Posterior cingulate gyrus (tissue), 11 donors: Measurements from ENCODE around the gene PIK3CB.
A peak's percentile ranks its signal among the peaks of the same experiment; 100 is the strongest.
"Not testable (repeated sequence)": the region's sequence is repeated elsewhere in the genome, so short reads cannot be mapped to it uniquely, and the experiment has no call there.

Experiments used
- DNase-seq, 10 donors: peaks; one replicate each; pipeline versions ENCODE4 v3.0.0 to v3.0.0-alpha.2; 2020 to 2021; ENCODE audit warnings: mixed read lengths in 3 of 10
- intact Hi-C: fragments of 100-400 bp; cut with DNase I; formaldehyde crosslinking; loops from one replicate; pipeline ENCODE4 v1.15.1; 2023

The PIK3CB gene

GRCh38 chr3:138809500-138810256 is 25.1 kb downstream of the PIK3CB start:
- intact Hi-C loops, result no loop called here
- DNase-seq, result no peak

- DNase-seq, result no peak
- intact Hi-C loops, result no loop called here
These were observed 28.2 kb downstream of the PIK3CB start for GRCh38 chr3:138806376-138807080.

GRCh38 chr3:138803006-138803653 is 31.6 kb downstream of the PIK3CB start:
- intact Hi-C loops, result no loop called here
- DNase-seq, result no peak

- DNase-seq, intact Hi-C loops: not testable (repeated sequence)
These were observed 32.5 kb downstream of the PIK3CB start for GRCh38 chr3:138802223-138802622.

- DNase-seq, result no peak
- intact Hi-C loops, result no loop called here
These were observed 32.9 kb downstream of the PIK3CB start for GRCh38 chr3:138801792-138802191.

GRCh38 chr3:138800248-138800647 is 34.5 kb downstream of the PIK3CB start:
- intact Hi-C loops, result no loop called here
- DNase-seq, result no peak

GRCh38 chr3:138799822-138800221 is 34.9 kb downstream of the PIK3CB start:
- intact Hi-C loops, result no loop called here
- peak in 1 of 10 donors; percentile 24 for DNase-seq

- intact Hi-C loops, result no loop called here
- no peak for DNase-seq
These were observed 37.2 kb downstream of the PIK3CB start for GRCh38 chr3:138797508-138798038.

- intact Hi-C loops, result no loop called here
- DNase-seq, result no peak
These were observed 38.0 kb downstream of the PIK3CB start for GRCh38 chr3:138796761-138797160.

GRCh38 chr3:138786788-138787271 is 47.9 kb downstream of the PIK3CB start:
- intact Hi-C loops, result no loop called here

GRCh38 chr3:138785951-138786350 is 48.8 kb downstream of the PIK3CB start:
- intact Hi-C loops, result no loop called here
- DNase-seq, result no peak

More at GRCh38 chr3:138786788-138787271, 47.9 kb downstream of the PIK3CB start:
- no peak for DNase-seq

- DNase-seq, intact Hi-C loops: not testable (repeated sequence)
These were observed 49.3 kb downstream of the PIK3CB start for GRCh38 chr3:138785362-138785857.

GRCh38 chr3:138782755-138783154 is 52.0 kb downstream of the PIK3CB start:
- no peak for DNase-seq
- intact Hi-C loops, result no loop called here

GRCh38 chr3:138781012-138781470 is 53.7 kb downstream of the PIK3CB start:
- no peak for DNase-seq
- intact Hi-C loops, result no loop called here

- DNase-seq, result no peak
- intact Hi-C loops, result loop anchor here (5.0 kb wide), 1 partner anchor 139 kb away; no protein-coding TSS in a partner anchor
These were observed 56.1 kb downstream of the PIK3CB start for GRCh38 chr3:138778643-138779042.

- intact Hi-C loops, result loop anchor here (5.0 kb wide), 1 partner anchor 140 kb away; no protein-coding TSS in a partner anchor
- DNase-seq, result no peak
These were observed 57.8 kb downstream of the PIK3CB start for GRCh38 chr3:138776961-138777360.

GRCh38 chr3:138775254-138775595 is 59.5 kb downstream of the PIK3CB start:
- DNase-seq, result no peak
- intact Hi-C loops, result loop anchor here (2.0 to 5.0 kb wide), 2 partner anchors 60 to 142 kb away; partner anchors contain the start of gene PIK3CB

- intact Hi-C loops, result loop anchor here (2.0 to 5.0 kb wide), 2 partner anchors 60 to 143 kb away; partner anchors contain the start of gene PIK3CB
- peak in 6 of 10 donors; percentile 37 to 81 (median 50) for DNase-seq
These were observed 60.0 kb downstream of the PIK3CB start for GRCh38 chr3:138774529-138775253.

- intact Hi-C loops, result no loop called here
- DNase-seq, result no peak
These were observed 63.1 kb downstream of the PIK3CB start for GRCh38 chr3:138771585-138771984.

- no peak for DNase-seq
- intact Hi-C loops, result no loop called here
These were observed 65.1 kb downstream of the PIK3CB start for GRCh38 chr3:138769616-138770015.
